GM19455 (cell line): Measurements from ENCODE around the gene ADCK2.
A peak's percentile ranks its signal among the peaks of the same experiment; 100 is the strongest.
"Not testable (repeated sequence)": the region's sequence is repeated elsewhere in the genome, so short reads cannot be mapped to it uniquely, and the experiment has no call there.

ENCODE experiments used
- ATAC-seq: cut with Tn5 transposase; IDR thresholded peaks from one replicate; pipeline ENCODE4 v1.9.1; 2021; ENCODE audit not compliant: unreplicated experiment

ADCK2 gene, protein sequence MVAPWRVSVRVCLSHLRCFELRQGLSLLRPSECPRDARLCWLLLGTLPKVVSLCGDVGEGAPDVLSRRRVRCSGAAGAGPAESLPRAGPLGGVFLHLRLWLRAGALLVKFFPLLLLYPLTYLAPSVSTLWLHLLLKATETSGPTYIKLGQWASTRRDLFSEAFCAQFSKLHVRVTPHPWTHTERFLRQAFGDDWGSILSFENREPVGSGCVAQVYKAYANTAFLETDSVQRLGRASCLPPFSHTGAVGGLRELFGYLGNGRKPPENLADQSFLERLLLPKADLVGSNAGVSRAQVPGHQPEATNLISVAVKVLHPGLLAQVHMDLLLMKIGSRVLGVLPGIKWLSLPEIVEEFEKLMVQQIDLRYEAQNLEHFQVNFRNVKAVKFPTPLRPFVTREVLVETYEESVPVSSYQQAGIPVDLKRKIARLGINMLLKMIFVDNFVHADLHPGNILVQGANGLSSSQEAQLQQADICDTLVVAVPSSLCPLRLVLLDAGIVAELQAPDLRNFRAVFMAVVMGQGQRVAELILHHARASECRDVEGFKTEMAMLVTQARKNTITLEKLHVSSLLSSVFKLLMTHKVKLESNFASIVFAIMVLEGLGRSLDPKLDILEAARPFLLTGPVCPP

DNA sequence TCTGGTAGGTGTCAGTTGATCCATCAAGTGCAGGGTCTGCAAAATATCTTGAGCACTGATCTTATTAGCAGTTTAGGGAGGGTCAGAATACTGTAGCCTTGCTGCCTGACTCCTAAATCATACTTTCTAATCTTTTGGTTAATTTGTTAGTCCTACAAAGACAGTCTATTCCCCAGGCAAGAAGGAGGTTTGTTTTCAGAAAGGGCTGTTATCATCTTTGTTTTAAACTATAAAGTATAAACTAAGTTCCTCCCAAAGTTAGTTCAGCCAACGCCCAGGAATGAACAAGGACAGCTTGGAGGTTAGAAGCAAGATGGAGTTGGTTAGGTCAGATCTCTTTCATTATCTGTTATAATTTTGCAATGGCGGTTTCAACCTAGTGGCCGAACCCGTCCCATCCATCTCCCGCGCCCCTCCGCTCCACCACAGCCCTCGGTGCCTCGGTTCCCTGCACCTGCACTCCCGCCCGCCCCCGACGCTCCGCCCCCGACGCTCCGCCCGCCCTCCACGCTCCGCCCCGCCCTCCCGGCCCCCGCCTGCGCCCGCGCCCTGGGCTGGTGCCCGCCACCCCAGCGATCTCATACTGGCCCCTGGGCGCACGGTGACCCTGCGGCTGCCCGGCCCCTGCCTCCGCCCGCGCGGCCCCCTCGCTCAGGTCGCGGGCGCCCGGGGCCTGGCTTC lies at the start of gene ADCK2:
ADCK2 (plus strand) TSS at position 564 of the 681 bp plus-strand sequence. CDS start 386 bp downstream, outside the sequence.
- ATAC-seq, result peak; percentile 60

DNA sequence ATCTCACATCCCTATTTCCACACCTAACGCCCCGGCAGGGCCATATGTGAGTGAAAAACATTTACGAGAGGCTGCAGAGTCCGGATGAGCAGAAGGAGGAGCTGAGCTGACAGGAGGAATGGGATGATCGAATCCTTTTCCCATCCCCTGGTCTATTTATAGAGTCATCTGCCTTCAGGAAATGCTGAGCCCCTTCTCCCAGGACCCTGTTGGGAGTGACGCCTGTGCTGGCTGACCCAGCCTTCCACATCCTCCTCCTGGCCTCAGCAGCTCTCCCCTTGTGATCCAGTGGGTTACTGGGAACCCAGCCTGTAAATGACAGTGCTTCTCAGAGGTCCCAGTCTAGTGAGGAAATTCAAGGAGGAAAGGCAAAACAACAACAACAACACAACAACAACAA lies 48.8 kb upstream of the ADCK2 start:
- ATAC-seq, result no peak

DNA sequence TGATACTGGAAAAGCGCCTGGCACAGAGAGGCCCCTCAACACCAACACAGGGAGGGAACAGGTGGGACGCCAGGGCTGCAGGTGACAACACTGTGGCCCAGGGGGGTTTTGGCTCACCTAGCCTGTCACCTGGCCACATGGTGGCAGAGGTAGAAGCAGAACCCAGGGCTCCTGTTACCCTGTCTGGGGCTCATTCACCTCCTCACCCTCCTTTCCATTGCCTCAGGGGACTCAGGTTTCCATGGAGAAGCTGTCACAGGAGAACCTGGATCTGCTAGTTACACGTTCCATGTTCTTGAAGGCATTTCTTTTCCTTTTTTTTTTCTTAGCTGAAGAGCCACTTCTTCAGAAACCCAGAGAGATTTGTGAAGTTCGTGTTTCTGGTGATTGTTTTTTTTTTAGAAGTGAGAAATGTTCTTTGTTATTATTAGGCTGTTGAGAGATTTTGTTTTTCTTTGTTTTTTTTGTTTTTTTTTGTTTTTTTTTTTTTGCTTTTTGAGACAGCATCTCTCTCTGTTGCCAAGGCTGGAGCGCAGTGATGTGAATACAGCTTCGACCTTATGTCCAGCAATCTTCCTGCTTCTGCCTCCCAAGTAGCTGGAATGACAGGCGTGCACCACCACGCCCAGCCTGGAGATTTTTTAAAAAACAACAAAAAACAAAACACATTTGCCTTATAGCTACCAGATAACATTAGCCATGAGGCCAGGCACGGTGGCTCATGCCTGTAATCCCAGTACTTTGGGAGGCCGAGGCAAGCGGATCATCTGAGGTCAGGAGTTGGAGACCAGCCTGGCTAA lies 48.2 kb upstream of the ADCK2 start:
- ATAC-seq, result no peak

DNA sequence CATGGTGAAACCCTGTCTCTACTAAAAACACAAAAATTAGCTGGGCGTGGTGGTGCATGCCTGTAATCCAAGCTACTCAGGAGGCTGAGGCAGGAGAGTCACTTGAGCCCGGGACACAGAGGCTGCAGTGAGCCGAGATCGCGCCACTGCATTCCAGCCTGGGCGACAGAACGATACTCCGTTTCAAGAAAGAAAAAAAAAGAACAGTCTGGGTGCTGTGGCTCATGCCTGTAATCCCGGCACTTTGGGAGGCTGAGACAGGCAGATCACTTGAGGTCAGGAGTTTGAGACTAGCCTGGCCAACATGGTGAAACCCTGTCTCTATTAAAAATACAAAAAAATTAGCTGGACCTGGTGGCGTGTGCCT lies 47.6 kb upstream of the ADCK2 start:
- ATAC-seq, result not testable (repeated sequence)

- ATAC-seq, result no peak
Measured at GRCh38 chr7:140625908-140626868, 46.6 kb upstream of the ADCK2 start.

- no peak for ATAC-seq
Measured at GRCh38 chr7:140631021-140631420, 41.7 kb upstream of the ADCK2 start.

DNA sequence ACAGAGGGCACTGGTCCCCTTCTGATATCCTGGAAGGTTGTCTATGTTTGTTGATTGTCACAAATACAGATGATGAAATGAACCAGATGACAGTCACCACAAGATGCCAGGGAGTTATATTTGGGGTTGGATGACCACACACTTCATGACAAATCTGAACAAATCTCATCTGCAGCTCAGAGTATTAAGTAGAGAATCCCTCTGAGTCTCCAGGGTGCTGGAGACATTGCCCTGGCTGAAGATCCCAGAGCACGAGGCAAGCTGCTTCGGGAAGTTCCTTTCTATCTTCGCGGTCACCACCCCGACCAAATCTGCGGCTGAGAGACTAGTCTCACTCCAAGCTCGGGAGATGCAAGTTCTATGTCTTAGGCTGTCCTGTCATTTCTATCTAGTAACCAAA lies 41.1 kb upstream of the ADCK2 start:
- ATAC-seq, result no peak

DNA sequence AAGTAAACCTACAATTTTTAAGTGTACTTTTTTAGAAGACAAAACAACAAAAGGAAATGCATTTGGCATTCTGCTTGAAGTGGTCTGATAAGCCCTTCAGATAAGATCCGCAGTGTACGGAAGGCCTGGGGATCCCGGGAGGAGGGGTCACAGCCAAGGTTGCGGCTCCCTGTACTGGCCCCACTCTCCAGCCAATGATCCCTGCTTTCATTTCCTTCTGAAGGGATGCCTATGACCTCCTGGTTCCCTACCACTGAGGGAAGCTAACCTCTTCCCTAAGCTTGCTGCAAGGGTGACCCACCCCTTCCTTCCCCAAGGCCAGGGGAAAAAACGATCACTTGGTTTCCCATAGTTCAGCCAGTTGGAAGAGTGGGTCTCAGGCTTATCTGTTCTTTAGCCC lies 37.4 kb upstream of the ADCK2 start:
- ATAC-seq, result no peak

DNA sequence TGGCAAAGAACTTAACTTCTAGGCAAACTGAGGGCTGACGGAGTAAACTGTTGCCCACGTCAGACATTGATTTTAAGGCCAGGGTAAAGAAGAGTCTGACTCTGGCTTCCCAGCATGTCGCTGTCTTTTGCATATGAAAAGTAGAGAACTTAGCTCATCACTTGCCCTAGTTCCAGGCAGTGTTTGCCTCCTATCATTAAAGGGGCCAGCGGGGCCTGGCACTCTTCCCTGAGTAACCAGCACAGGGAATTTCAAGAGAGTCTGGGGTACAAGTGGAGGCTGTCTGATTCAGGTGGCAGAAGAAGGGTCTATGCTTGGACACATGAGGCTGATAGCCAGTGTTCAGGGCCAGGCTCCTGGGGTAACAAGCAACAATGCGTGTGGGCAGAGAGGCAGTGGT lies 36.9 kb upstream of the ADCK2 start:
- ATAC-seq, result no peak

- ATAC-seq, result no peak
Measured at GRCh38 chr7:140637400-140637799, 35.3 kb upstream of the ADCK2 start.

DNA sequence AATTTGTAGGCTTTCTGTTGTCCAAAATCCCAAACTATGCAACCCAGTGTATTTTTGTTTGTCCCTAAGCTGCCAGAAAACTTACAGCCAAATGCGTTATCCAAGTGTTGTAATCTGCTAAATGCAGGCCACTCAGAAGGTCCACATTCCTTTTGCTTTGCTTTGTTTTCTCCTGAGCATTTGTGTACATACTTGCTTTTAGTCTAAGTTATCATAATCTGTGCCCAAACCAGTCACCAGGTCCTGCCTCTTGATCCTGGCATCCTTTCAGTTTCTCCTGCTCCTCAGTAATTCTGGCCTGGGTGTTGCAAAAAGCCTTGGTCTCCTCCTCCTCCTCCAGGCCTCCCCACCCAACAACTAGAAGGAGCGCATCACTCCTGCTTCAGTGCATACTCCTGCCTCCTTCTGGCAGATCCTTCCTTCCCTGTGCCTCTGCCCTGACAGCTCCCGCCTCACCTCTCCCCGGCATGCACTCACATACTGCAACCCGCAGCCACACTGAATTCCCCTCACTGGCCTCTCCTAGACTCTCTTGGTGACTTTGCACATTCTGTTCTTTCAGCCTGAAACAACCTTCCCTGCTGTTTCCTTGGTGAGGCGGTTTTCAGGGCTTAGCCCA lies 34.5 kb upstream of the ADCK2 start:
- ATAC-seq, result no peak

DNA sequence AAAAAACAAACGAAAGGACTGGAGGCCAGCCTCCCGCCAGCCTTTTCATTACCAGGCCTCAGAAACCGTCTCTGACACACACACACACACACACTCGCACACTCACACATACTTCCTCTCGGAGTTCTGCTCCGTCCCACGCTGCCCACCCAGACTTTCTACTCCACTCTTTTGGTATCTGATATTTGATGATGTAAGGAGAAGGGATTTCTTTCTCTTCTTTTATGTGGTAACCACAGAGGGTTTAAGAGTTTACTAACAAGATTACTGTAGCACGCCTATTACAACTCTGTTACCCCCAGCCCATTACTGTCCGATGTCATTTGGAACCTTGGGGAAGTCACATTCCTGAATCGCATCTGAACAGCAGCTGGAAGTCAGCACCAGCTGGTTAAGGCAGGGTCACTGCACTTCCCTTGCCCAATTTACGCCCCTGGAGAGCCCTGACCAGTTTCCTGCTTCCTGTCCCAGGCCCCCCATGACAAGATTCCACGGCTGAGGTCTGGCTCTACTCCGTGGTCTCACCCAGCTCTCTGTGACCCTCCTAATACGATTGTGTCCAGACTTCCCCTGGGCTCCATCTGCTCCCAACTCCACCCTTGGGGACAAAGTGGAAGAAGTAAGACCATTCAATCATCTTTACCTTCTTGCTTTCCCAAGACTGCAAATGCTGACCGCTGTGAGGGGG lies 33.2 kb upstream of the ADCK2 start:
- ATAC-seq, result no peak

- ATAC-seq, result no peak
Measured at GRCh38 chr7:140640060-140640637, 32.6 kb upstream of the ADCK2 start.

GRCh38 chr7:140640727-140641523 lies 31.8 kb upstream of the ADCK2 start, which contains the start of gene DENND2A:
Gene DENND2A, minus strand, starts transcription at chr7:140640813. Its CDS starts 38,416 bp downstream, at chr7:140602397.
- ATAC-seq, result no peak

- ATAC-seq, result no peak
Measured at GRCh38 chr7:140641524-140642195, 31.1 kb upstream of the ADCK2 start.

- ATAC-seq, result no peak
Measured at GRCh38 chr7:140643416-140643815, 29.3 kb upstream of the ADCK2 start.

- not testable (repeated sequence) for ATAC-seq
Measured at GRCh38 chr7:140644761-140645160, 28.0 kb upstream of the ADCK2 start.
